NB4 (cell line): ENCODE data around the gene RALY.

ENCODE experiments used
- DNase-seq: peaks from one replicate; pipeline ENCODE4 v3.0.0; 2010; ENCODE audit warnings: low read depth
- H3K4me3 ChIP-seq: one replicate; pipeline ENCODE4 v1.5.1; 2011; ENCODE audit warnings: mild to moderate bottlenecking, low read depth, low read length, moderate library complexity
- MAX ChIP-seq: IDR thresholded peaks from 2 replicates; pipeline ENCODE4 v1.6.1; 2011; ENCODE audit warnings: low read depth, low read length
- MYC ChIP-seq: IDR thresholded peaks from 2 replicates; pipeline ENCODE4 v1.6.1; 2011; ENCODE audit warnings: low read depth, low read length
- POLR2A ChIP-seq: IDR thresholded peaks from 2 replicates; pipeline ENCODE4 v1.6.1; 2011; ENCODE audit warnings: mild to moderate bottlenecking; ENCODE audit not compliant: insufficient read length; ENCODE audit errors: extremely low read depth
- TF ChIP-seq, protein P1 (sequence below): IDR thresholded peaks from one replicate; pipeline ENCODE4 v1.5.1; 2012; ENCODE audit warnings: low read depth, low read length

Gene RALY

DNA sequence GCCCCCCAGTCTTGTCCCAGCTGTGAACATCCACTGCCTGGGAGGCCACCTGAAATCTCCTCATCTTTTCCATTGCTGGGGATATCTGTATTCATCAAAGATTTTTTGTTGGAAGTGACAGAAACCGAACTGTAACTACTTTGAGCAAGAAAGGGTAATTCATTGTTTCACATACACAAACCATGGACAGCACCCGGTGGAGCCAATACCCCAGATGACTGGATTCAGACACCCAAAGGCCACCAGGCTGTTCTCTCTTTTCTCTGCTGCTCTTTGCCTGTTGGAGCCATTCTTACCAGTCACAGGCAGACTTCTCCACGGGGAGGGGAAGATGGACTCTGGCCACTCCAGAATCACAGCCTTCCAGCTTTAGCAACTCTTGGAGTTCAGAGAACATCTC lies 11.7 kb upstream of the RALY start:
- DNase-seq: no peak
- H3K4me3 ChIP-seq: no peak overlapping the region
- TF ChIP-seq MAX: no peak
- TF ChIP-seq, protein P1, sequence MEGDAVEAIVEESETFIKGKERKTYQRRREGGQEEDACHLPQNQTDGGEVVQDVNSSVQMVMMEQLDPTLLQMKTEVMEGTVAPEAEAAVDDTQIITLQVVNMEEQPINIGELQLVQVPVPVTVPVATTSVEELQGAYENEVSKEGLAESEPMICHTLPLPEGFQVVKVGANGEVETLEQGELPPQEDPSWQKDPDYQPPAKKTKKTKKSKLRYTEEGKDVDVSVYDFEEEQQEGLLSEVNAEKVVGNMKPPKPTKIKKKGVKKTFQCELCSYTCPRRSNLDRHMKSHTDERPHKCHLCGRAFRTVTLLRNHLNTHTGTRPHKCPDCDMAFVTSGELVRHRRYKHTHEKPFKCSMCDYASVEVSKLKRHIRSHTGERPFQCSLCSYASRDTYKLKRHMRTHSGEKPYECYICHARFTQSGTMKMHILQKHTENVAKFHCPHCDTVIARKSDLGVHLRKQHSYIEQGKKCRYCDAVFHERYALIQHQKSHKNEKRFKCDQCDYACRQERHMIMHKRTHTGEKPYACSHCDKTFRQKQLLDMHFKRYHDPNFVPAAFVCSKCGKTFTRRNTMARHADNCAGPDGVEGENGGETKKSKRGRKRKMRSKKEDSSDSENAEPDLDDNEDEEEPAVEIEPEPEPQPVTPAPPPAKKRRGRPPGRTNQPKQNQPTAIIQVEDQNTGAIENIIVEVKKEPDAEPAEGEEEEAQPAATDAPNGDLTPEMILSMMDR: no peak
- no peak for TF ChIP-seq POLR2A

GRCh38 chr20:33983371-33983770 lies 10.3 kb upstream of the RALY start:
- TF ChIP-seq MYC: no peak
- TF ChIP-seq MAX: no peak
- no peak for TF ChIP-seq POLR2A
- TF ChIP-seq, protein P1: no peak
- no peak overlapping the region for H3K4me3 ChIP-seq
- no peak for DNase-seq

DNA sequence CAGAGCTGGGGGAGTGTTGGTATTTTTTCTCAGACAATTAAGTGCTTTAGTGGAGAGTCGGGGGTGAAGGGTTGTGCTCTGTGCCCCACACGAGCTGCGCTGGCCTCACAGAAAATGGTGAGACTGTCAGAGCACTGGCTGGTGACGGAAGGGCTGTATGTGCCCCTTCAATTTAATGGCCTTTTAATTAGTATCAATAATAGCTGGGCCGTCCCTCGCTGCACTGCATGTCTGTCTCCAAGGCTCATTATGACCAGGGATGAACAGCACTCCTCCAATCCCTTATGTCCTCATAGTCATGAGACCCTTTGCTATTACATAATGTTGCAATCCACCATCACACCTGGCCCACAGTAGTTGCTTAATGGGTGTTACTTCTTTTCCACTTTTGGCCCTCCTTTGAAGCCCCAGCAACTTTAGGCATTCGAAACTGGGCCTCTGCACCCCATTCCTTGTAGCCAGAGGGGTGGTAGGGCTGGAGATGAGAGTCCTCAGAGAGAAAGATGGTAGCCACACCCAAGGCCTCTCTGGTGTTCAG lies 9.5 kb upstream of the RALY start:
- H3K4me3 ChIP-seq: no peak overlapping the region
- TF ChIP-seq POLR2A (no peak), MYC (no peak), MAX (no peak)
- TF ChIP-seq, protein P1: no peak
- DNase-seq: no peak

GRCh38 chr20:33985280-33985679 lies 8.4 kb upstream of the RALY start:
- no peak for DNase-seq
- TF ChIP-seq MYC: no peak

DNA sequence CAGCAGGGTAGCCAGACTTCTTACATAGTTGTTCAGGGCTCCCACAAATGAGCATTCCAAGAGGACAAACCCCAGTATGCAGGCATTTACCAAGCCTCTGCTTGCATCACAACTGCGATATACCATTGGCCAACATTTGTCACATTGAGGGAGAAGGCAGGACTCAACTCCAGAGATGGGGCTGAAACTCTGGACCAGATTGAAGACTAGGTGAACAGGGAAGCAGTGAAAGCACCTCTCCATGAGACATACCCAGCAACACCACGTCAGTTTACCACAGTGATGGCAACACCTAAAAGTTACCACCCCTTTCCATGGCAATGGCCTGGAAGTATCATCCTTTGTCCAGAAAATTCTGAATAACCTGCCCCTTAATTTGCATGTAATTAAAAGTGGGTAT lies 7.9 kb upstream of the RALY start:
- H3K4me3 ChIP-seq: no peak overlapping the region
- DNase-seq: no peak
- TF ChIP-seq MAX (no peak), POLR2A (no peak), MYC (no peak)
- TF ChIP-seq, protein P1: no peak

More at GRCh38 chr20:33985280-33985679, 8.4 kb upstream of the RALY start:
- H3K4me3 ChIP-seq: no peak overlapping the region

GRCh38 chr20:33986560-33987216 lies 7.0 kb upstream of the RALY start:
- no peak for TF ChIP-seq POLR2A
- no peak for TF ChIP-seq MYC
- TF ChIP-seq MAX: no peak
- TF ChIP-seq, protein P1: no peak
- H3K4me3 ChIP-seq: no peak overlapping the region
- no peak for DNase-seq
